Tibial artery (tissue), 4 donors: ENCODE measurements around the gene NDUFAF2.

ENCODE experiments used
- DNase-seq, 2 donors: peaks; one replicate each; pipeline ENCODE4 v3.0.0-alpha.2; 2019
- H3K27ac ChIP-seq, 2 donors: fragments of 200-600 bp; sonication (generic) in 1 of 2; 1 replicate in 1 of 2; 2 replicates in 1 of 2; pipeline ENCODE4 v1.5.1; 2018 to 2019; ENCODE audit warnings: mild to moderate bottlenecking in 1 of 2
- H3K27me3 ChIP-seq, 2 donors: fragments of 200-600 bp; sonication (generic) in 1 of 2; one replicate each; pipeline versions ENCODE4 v1.5.1 to v1.6.0; 2016 to 2019
- H3K36me3 ChIP-seq, 3 donors: fragments of 200-600 bp; sonication (generic) in 2 of 3; one replicate each; pipeline ENCODE4 v1.5.1; 2016 to 2019; ENCODE audit warnings: mild to moderate bottlenecking in 2 of 3
- H3K4me1 ChIP-seq, 4 donors: fragments of 200-600 bp; sonication (generic) in 2 of 4; 1 replicate in 3 of 4; 2 replicates in 1 of 4; pipeline ENCODE4 v1.5.1; 2016 to 2019
- H3K4me3 ChIP-seq, 2 donors: fragments of 200-600 bp; sonication (generic) in 1 of 2; 1 replicate in 1 of 2; 2 replicates in 1 of 2; pipeline ENCODE4 v1.5.1; 2018 to 2019; ENCODE audit warnings: mild to moderate bottlenecking in 2 of 2
- H3K9me3 ChIP-seq, 3 donors: fragments of 200-600 bp; sonication (generic) in 1 of 3; one replicate each; pipeline ENCODE4 v1.5.1; 2016 to 2019
- intact Hi-C: fragments of 100-400 bp; cut with DNase I; formaldehyde crosslinking; loops from one replicate; pipeline ENCODE4 v1.15.0; 2023; ENCODE audit warnings: low total_unique reads
- TF ChIP-seq, protein P1 (sequence below), 2 experiments: fragments of 200-600 bp in 1 of 2; fragments of 450-650 bp in 1 of 2; IDR thresholded peaks; one replicate each; pipeline ENCODE4 v1.5.1; 2017 to 2019; ENCODE audit warnings: antibody characterized with exemption in 2 of 2, mild to moderate bottlenecking in 1 of 2, moderate library complexity in 1 of 2

Gene NDUFAF2

DNA sequence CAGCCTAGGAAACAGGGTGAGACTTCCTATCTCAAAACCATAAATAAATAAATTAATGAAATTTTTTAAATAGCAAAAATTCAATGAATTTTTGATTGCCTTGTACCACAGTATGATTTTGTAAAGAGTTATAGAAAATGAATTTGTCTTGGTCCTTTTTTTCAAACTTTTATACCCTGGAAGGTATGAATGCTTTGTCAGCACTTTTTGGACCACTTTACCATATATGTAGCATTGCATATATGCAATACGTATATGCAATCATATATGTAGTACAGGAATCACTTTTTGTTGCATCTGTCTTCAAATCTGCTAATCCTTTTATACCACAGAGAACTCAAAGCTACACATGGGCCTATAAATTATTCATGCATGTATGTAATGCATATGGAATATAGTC, 226.5 kb downstream of the NDUFAF2 start:
- no peak overlapping the region for H3K27ac ChIP-seq
- H3K36me3 ChIP-seq = no peaks in the 10 kb centered on the region
- no peaks in the 10 kb centered on the region for H3K27me3 ChIP-seq
- no peaks in the 10 kb centered on the region for H3K9me3 ChIP-seq
- no peak overlapping the region for H3K4me3 ChIP-seq
- no peak for DNase-seq
- peaks cover 0 to 7% (median 3%) of the 10 kb centered on the region in 4 donors for H3K4me1 ChIP-seq
- intact Hi-C loops = no loop called here
- TF ChIP-seq, protein P1, sequence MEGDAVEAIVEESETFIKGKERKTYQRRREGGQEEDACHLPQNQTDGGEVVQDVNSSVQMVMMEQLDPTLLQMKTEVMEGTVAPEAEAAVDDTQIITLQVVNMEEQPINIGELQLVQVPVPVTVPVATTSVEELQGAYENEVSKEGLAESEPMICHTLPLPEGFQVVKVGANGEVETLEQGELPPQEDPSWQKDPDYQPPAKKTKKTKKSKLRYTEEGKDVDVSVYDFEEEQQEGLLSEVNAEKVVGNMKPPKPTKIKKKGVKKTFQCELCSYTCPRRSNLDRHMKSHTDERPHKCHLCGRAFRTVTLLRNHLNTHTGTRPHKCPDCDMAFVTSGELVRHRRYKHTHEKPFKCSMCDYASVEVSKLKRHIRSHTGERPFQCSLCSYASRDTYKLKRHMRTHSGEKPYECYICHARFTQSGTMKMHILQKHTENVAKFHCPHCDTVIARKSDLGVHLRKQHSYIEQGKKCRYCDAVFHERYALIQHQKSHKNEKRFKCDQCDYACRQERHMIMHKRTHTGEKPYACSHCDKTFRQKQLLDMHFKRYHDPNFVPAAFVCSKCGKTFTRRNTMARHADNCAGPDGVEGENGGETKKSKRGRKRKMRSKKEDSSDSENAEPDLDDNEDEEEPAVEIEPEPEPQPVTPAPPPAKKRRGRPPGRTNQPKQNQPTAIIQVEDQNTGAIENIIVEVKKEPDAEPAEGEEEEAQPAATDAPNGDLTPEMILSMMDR (IDR thresholded peaks at IDR 0.05) = no peak

DNA sequence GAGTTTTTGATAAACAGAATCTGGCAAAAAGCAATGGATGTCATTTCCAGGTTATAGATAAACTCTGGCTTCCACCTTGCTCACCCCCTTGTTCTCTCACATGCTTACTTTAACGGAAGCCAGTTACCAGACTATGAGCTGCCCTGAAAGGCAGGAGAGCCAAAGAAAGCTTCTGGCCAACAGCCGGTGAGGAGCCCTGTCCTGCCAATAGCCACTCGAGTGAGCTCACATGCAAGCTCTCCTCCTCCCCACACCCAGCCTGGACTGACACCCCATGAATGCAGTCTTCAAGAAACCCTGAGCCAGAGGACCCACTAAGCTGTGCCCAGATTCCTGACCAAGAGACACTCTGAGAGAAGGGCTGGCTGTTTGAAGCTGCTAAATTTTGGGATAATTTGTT, 231.6 kb downstream of the NDUFAF2 start:
- intact Hi-C loops = no loop called here
- no peaks in the 10 kb centered on the region for H3K9me3 ChIP-seq
- H3K36me3 ChIP-seq = no peaks in the 10 kb centered on the region
- no peak for DNase-seq
- no peak overlapping the region for H3K4me3 ChIP-seq
- TF ChIP-seq, protein P1 (IDR thresholded peaks at IDR 0.05) = no peak
- no peak overlapping the region for H3K27ac ChIP-seq
- H3K27me3 ChIP-seq = no peaks in the 10 kb centered on the region
- peaks cover 0 to 7% (median 3%) of the 10 kb centered on the region in 4 donors for H3K4me1 ChIP-seq

DNA sequence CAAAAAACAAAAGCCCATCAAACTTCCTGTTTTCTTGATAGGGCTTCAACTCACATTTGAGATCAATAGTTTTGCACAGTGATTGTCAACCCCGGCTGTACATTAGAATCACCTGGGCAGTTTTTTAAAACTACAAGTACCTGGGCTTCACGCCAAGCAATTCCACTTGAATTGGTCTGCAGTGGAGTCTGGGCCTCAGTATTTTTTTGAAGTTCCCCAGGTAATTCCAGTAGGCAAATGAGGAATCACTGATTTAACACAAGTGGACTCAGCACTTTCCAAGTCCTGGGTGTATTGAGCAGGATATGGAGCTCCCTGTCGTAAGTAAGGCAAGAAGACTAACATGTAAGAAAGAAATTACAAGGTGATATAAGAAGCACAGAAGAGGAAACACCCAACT, 232.1 kb downstream of the NDUFAF2 start:
- no peak for DNase-seq
- Histone ChIP-seq H3K4me3 (no peak overlapping the region), H3K27me3 (no peaks in the 10 kb centered on the region), H3K9me3 (no peaks in the 10 kb centered on the region), H3K36me3 (no peaks in the 10 kb centered on the region), H3K27ac (no peak overlapping the region), H3K4me1 (peaks cover 0 to 7% (median 3%) of the 10 kb centered on the region in 4 donors)
- intact Hi-C loops = no loop called here
- TF ChIP-seq, protein P1 (IDR thresholded peaks at IDR 0.05) = no peak

DNA sequence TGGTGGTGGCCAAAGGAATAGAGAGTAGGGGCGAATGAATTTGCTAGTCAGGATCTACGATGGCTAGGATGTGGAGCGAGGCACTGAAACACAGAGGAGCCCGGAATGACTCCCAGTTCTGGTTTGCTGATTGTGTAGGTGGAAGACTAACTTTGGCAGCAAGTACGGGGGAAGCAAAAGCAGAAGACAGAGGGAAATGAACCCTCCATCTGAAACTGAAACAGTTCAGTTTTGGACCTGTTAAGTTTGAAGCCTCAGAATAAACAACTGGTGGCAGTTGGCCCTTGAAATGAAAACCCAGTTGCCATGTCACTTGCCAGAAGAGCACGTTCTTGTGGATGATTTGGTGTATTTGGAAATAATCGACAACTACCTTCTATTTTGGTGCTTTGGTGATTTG, 232.7 kb downstream of the NDUFAF2 start:
- TF ChIP-seq, protein P1 (IDR thresholded peaks at IDR 0.05) = no peak
- DNase-seq = no peak
- Histone ChIP-seq H3K36me3 (no peaks in the 10 kb centered on the region), H3K4me1 (peaks cover 0 to 7% (median 1%) of the 10 kb centered on the region in 4 donors), H3K9me3 (no peaks in the 10 kb centered on the region), H3K4me3 (no peak overlapping the region), H3K27me3 (no peaks in the 10 kb centered on the region), H3K27ac (no peak overlapping the region)
- intact Hi-C loops = no loop called here

- H3K27me3 ChIP-seq = no peaks in the 10 kb centered on the region
- H3K4me1 ChIP-seq = no peaks in the 10 kb centered on the region
- intact Hi-C loops = no loop called here
- no peak for DNase-seq
- no peak overlapping the region for H3K4me3 ChIP-seq
- no peak overlapping the region for H3K27ac ChIP-seq
- no peaks in the 10 kb centered on the region for H3K36me3 ChIP-seq
- TF ChIP-seq, protein P1 (IDR thresholded peaks at IDR 0.05) = no peak
- H3K9me3 ChIP-seq = no peaks in the 10 kb centered on the region
These were observed 233.7 kb downstream of the NDUFAF2 start for GRCh38 chr5:61178702-61179101.

DNA sequence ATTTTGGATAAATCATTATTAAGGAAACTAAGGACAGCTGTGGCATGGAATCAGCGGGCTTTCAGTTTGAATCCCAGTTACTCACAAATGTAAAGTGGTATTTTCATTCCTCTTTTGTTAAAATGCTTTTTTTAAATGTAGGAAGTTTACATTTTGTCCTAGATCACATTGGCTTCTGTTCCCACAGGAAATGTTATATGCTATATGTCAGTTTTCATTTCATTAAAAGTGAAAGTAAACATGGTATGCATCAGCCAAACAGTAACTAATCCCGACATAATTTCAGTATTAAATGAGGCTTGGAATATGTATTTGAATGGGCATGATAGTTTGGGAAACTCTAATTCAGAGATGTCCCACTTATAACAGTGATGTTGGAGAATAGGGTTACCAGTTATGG, 235.9 kb downstream of the NDUFAF2 start:
- no peak overlapping the region for H3K27ac ChIP-seq
- H3K27me3 ChIP-seq = no peaks in the 10 kb centered on the region
- no peaks in the 10 kb centered on the region for H3K36me3 ChIP-seq
- TF ChIP-seq, protein P1 (IDR thresholded peaks at IDR 0.05) = no peak
- intact Hi-C loops = no loop called here
- no peaks in the 10 kb centered on the region for H3K9me3 ChIP-seq
- H3K4me1 ChIP-seq = no peaks in the 10 kb centered on the region
- H3K4me3 ChIP-seq = peak overlapping the region in 1 of 2 donors; percentile 20
- no peak for DNase-seq
